Suprapubic skin (tissue), 4 donors: ENCODE measurements around the gene MINDY1.
A peak's percentile ranks its signal among the peaks of the same experiment; 100 is the strongest.

Source experiments
- POLR2A ChIP-seq, 2 donors: fragments of 450-650 bp; IDR thresholded peaks; one replicate each; pipeline ENCODE4 v1.6.1; 2017; ENCODE audit warnings: antibody characterized with exemption in 2 of 2, mild to moderate bottlenecking in 2 of 2, moderate library complexity in 2 of 2
- POLR2AphosphoS5 ChIP-seq, 3 donors: sonication (generic); formaldehyde crosslinking; IDR thresholded peaks; one replicate each; pipeline ENCODE4 v1.6.1; 2017; ENCODE audit warnings: antibody characterized with exemption in 3 of 3
- TF ChIP-seq, protein P1 (sequence below), 2 donors: fragments of 200-600 bp in 1 of 2; fragments of 450-650 bp in 1 of 2; sonication (generic) in 1 of 2; IDR thresholded peaks; one replicate each; pipeline ENCODE4 v1.5.1; 2016 to 2019; ENCODE audit warnings: antibody characterized with exemption in 2 of 2, mild to moderate bottlenecking in 1 of 2, moderate library complexity in 1 of 2

DNA sequence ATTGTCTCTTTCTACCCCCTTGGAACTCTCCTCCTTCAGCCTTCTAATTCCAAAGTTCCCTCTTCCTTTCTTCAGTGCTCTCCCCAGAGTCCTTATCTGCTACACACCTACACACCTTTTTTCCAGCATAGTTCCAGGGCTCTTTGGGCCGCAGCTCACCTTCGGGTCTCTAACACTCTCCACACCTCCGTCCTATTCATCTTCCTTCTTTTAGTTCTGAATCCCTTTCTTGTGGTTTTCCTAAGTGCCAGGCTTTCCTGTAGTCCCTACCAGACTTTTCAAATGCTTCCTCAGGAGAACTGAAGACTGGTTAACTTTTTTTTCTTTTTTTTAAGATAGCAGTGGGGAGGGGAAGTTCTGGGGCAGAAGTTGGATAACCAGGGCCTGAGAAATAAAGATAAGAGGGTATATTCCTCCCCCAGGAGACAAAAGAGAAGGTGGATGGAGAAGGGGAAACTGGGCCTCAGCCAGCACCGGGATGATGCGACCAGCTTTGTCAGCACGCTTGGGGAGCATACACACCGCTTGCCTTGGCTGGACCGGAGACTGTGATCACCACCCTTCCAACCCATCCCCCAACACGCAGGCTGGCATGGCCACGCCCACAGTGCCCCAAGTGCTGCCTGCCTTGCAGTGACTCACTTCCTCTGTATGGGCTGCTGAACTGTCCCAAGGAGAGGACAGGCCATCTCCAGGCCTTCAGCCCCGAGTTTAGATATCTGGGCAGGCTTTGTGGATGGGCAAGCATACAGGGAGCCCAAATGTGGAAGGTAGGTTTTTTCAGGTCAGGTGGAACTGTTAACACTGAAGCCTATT is 29.6 kb downstream of the MINDY1 start:
- TF ChIP-seq, protein P1, sequence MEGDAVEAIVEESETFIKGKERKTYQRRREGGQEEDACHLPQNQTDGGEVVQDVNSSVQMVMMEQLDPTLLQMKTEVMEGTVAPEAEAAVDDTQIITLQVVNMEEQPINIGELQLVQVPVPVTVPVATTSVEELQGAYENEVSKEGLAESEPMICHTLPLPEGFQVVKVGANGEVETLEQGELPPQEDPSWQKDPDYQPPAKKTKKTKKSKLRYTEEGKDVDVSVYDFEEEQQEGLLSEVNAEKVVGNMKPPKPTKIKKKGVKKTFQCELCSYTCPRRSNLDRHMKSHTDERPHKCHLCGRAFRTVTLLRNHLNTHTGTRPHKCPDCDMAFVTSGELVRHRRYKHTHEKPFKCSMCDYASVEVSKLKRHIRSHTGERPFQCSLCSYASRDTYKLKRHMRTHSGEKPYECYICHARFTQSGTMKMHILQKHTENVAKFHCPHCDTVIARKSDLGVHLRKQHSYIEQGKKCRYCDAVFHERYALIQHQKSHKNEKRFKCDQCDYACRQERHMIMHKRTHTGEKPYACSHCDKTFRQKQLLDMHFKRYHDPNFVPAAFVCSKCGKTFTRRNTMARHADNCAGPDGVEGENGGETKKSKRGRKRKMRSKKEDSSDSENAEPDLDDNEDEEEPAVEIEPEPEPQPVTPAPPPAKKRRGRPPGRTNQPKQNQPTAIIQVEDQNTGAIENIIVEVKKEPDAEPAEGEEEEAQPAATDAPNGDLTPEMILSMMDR (IDR thresholded peaks at IDR 0.05): no peak
- TF ChIP-seq POLR2AphosphoS5 (IDR thresholded peaks at IDR 0.05) (no peak), POLR2A (IDR thresholded peaks at IDR 0.05) (peak in 1 of 2 donors; percentile 7)
